ENCODE results near the gene AFG1L.
"Not testable (repeated sequence)": the region's sequence is repeated elsewhere in the genome, so short reads cannot be mapped to it uniquely, and the experiment has no call there.

The AFG1L gene

GRCh38 chr6:108291091-108291490 lies 3.8 kb upstream of the AFG1L start:
- no peak for DNase-seq

GRCh38 chr6:108292561-108292960 lies 2.3 kb upstream of the AFG1L start:
- not testable (repeated sequence) for DNase-seq

DNA sequence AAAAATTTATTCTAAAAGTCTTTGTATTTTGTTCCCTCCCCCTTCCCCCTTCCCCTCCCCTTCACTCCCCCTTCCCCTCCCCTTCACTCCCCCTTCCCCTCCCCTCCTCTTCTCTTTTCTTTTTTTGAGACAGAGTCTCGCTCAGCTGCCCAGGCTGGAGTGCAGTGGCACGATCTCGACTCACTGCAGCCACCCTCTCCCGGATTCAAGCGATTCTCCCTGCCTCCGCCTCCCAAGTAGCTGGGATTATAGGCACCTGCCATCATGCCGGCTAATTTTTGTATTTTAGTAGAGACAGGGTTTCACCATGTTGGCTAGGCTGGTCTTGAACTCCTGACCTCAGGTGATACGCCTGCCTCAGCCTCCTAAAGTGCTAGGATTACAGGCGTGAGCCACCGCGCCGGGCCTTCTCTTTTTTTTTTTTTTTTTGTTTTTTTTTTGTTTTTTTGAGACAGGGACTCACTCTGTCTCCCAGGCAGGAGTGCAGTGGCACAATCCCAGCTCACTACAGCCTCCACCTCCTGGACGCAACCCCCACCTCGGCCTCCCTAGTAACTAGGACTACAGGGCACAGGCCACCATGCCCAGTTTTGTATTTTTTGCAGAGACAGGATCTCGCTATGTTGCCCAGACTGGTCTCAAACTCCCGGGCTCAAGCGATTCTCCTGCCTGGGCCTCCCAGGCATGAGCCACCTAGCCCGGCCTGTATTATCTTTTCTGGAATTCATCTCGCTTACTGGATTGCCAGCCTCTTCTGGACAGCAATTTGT lies 1.1 kb upstream of the AFG1L start:
- no peak for DNase-seq

DNA sequence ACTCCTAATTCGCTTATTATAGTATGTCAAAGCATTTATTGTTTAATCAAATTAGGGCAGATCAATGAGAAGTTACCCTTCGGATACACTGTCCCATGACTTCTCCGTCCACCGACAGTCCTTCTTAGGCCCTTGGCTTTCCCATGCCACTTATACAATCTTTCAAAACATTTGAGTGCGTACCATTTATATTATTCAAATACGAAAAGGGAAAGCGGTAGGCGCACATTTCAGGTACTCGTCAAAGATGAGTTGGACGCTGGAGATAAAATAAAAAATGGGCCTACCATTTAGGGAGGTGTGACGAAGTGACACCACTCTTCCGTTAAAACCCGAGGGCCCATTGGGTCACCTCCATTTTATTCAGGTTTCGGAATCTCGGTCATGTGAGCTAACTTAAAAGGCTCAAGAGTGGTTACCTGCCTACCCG lies 542 bp upstream of the AFG1L start:
- DNase-seq, result no peak

DNA sequence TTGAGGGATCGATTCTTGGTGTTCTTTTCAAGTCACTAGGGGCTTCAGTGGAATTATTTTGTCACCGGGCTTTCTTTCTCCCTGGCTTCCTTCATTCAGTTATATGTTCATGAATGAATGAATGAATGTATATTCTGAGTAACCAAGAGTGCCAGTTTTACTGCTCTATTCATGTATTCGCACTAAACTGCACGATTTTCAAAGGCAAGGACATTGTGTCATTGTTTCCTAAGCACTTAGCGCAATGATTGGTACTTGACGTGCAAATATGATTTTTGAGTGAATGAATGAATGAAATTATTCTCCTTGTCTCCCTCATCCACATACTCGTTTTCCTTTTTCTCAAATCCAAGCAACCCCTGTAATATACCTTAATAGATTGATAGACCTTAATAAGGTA lies 822 bp downstream of the AFG1L start:
- no peak for DNase-seq

DNA sequence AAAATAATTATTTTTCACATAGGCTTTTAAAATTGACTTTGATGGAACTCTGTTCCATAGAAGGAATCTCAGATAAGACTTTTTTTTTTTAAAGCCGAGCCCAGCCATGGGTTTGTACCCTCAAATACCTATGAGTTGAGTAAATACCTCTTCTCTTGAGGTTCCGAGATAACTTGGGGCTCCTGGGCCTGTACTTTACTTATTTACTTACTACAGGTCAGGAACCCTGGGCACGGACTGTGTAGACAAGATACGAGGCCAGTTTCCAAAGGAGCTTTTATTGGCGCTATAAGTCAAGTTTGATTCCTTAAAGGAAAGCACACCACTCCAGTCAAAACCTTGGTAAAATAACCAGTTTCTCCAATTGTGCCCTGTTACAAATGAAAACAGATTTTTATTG lies 7.5 kb downstream of the AFG1L start:
- no peak for DNase-seq

GRCh38 chr6:108304646-108305045 lies 9.8 kb downstream of the AFG1L start:
- DNase-seq, result no peak

GRCh38 chr6:108308641-108309040 lies 13.8 kb downstream of the AFG1L start:
- not testable (repeated sequence) for DNase-seq

- DNase-seq, result no peak
Measured at GRCh38 chr6:108309844-108310243, 15.0 kb downstream of the AFG1L start.

DNA sequence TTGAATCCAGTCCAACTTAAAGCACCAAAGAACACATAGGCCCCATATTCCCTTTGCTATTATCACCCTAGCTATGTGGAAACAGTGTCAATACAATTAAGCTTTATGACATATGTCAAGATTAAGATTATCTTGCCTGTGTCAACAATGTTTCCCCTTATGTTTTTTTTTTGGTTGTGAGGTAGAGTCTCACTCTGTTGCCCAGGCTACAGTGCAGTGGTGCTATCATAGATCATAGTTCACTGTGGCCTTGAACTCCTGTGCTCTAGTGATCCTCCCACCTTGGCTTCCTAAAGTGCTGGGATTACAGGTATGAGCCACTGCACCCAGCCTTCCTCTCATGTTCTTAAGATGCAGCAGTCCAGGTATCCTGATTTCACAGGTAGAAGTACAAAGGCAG lies 17.8 kb downstream of the AFG1L start:
- no peak for DNase-seq

DNA sequence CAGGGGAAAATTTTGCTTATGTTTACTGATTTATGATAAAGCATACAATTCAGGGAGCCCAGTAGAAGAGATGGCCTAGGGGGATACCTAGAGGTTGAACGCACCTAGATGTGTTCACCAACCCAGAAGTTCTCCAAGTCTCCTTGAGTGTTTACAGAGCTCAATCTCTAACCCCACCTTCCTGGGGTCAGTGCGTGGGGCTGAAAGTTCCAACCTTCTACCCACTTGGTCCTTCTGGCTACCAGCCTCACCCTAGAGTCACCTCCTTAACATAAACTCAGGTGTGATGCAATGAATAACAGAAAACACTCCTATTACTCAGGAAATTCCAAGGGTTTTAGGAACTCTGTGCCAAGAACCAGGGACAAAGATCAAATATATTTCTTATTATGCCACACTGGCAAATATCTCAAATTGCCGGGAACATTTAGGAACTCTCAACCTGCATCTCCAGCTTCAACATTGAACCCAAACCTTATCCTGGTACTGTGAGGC lies 26.4 kb downstream of the AFG1L start:
- no peak for DNase-seq

DNA sequence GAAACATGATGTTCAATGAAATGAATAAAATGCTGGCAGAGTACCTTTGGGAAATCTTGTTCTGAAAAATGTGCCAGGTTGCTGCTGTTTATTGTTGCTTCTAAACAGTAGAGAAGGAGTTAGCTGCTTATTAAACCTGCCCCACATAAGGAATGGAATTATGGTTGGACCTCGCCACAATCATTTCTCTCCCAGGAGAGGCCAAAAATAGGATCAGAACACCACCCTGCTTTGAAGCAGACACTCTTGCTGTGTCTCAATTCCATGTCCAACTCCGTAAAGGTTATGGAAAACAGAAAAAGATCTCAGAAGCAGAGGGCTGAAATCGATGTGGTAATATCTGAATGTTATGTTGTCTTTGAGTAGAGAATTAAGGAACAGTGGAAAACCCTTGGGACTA lies 27.9 kb downstream of the AFG1L start:
- no peak for DNase-seq

DNA sequence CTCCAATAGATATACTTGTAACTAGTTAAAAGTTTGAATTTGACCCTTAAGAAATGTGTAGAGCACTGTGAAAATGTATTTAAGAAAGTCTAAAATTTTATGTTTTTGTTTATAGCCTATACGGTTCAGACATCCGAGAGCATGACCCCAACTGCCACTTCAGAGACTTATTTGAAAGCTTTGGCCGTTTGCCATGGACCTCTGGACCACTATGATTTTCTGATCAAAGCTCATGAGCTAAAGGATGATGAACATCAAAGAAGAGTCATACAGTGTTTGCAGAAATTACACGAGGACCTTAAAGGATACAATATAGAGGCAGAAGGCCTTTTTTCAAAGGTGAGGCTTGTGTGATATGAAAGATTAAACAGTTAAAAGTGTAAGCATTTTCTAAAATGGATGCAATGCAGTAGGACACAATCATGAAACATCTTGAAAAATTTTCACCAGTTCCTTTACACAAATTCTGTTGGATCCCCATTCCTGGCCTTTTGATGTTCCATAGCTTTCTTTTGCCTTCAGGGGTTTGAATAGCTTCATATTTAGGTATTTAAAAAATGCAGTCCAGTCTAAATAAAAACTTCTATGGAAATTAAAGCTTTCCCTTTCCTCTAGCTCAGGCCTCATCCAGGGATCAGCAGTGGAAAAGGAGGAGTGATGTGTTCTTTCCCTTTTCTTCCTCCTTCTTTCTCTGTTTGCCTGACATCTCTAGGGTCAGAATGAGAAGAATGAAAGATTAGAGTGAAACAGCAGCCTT lies 29.0 kb downstream of the AFG1L start:
- no peak for DNase-seq

GRCh38 chr6:108330221-108330785 lies 35.4 kb downstream of the AFG1L start:
- DNase-seq, result not testable (repeated sequence)

GRCh38 chr6:108330806-108331205 lies 36.0 kb downstream of the AFG1L start:
- DNase-seq, result no peak

DNA sequence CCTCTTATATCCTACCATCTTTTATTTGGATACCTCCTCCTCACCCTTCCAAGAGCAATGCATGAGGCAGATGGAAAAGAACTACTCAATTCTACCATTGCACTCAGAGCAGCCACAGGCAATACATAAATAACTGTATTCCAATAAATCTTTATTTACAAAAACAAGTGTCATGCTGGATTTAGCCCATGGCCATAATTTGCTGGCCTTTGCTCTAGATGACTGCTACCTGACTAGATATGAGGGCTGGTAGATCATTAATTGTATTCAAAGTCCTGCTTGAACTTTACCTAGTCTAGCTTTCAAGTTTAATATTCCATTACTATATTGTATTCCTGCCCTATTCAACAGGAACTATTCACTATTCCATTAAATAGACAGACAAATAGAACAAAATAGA lies 37.1 kb downstream of the AFG1L start:
- DNase-seq, result no peak

DNA sequence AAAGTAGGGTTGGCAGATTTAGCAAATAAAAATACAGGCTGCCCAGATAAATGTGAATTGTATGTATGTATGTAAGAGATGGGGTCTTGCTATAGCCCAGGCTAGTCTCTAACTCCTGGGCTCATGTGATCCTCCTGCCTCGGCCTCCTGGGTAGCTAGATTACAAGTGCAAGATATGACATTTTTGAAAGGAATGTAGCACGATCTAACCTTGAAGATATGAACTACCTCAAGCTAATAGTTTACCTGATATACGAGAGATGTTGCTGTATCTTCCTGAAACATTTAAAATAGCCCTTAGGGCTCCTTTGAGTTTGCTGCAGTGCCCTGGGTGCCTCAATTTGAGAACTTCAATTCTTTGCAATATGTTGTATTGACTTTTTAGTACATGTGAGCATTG lies 42.1 kb downstream of the AFG1L start:
- no peak for DNase-seq

GRCh38 chr6:108337721-108338120 lies 42.9 kb downstream of the AFG1L start:
- DNase-seq, result no peak

GRCh38 chr6:108341372-108341771 lies 46.5 kb downstream of the AFG1L start:
- no peak for DNase-seq

DNA sequence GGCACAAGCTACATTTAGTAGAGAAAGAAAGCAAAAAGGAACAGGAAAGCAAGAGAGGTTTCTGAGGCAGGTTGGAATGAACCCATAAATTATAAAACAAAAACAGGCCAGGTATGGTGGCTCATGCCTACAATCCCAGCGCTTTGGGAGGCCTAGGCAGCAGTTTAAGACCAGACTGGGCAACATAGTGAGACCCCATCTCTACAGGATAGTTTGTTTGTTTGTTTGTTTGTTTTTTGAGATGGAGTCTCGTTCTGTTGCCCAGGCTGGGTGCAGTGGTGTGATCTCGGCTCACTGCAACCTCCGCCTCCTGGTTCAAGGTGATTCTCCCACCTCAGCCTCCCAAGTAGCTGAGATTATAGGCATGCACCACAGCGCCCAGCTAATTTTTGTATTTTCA lies 49.0 kb downstream of the AFG1L start:
- no peak for DNase-seq

DNA sequence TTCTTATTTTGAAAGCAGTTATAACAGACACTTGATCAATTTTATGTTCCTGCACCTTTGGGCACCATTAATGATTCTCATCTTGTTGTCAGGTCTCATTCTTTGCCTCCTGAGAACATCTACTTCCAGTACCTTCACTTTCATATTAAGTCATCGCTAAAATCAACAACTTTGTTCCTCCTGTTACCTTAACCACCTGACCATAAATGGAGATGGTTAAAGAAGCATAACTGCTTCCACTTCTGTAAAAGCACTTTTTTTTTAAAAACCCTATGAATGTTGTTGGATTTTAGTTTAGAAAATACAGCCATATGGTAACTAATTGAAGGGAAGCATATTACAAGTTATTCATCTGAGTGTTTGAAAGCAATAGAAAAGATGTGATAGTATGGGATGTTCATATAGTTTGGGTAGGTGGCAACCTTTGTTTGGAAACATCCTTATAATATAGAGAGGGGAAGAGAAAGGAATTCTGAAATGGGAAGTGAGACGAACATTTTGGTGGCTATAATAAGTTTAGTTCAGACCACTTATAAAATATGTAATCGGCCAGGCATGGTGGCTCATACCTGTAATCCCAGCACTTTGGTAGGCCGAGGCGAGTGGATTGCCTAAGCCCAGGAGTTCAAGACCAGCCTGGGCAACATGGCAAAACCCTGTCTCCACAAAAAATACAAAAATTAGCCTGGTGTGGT lies 53.9 kb downstream of the AFG1L start:
- no peak for DNase-seq

- DNase-seq, result no peak
Measured at GRCh38 chr6:108350528-108350927, 55.7 kb downstream of the AFG1L start.

- DNase-seq, result no peak
Measured at GRCh38 chr6:108353853-108354252, 59.0 kb downstream of the AFG1L start.
